ENCODE measurements around the gene RFC5.

DNA sequence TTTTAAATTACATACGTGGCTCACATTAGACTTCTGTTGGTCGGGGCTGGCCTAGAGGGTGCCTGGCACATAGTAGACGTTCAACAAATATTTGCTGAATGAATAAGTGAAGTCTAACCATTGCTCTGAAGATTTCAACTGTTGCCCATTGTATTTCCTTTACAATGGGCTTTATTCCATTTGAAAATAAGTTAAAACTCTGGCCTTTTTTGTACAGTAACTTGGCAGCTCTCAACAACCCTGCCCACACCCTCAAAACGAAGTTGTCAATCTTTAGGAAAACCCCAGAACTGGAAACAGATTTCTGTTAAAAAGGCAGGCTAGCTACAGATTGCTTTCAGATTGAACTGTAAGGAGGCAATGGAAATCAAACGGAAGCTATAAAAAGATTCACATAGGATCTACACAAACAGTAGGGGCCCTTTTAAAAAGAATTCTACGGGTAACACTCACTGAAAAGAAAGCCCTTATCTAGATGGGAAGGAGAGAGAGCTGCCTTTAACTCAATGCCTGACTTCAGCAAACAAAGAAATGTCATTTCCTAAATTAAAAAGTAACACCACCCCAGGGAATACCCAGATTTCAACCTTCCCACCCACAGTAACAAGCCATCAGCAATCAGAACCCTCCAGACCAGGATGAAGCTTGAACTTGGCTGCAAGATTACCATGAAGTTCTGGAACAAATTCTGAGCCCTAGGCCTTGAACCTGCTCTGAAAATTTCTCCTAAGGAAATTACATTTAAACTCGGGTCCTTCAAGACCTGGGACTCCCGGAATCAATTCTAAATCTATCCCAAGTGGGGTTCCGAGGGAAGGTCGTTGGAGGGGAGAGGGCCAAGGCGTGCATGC is 43.1 kb downstream of the RFC5 start:
- no peak for TF ChIP-seq CTCF (IDR thresholded peaks at IDR 0.05; ENCODE audit: low read depth, low read length, missing input control)
- TF ChIP-seq YY1 (IDR thresholded peaks at IDR 0.05) = no peak
- TF ChIP-seq MAX (IDR thresholded peaks at IDR 0.05) = no peak
- TF ChIP-seq SP1 (IDR thresholded peaks at IDR 0.05) = no peak
- no peak for TF ChIP-seq TAF1 (conservative IDR thresholded peaks at IDR 0.05)
- no peak for TF ChIP-seq REST (IDR thresholded peaks at IDR 0.05)
